Stomach (tissue), 4 donors: ENCODE measurements around the gene DDX39B.

Experiments used
- POLR2A ChIP-seq, 4 donors: fragments of 450-650 bp; IDR thresholded peaks; one replicate each; pipeline ENCODE4 v1.6.1; 2016; ENCODE audit warnings: antibody characterized with exemption in 4 of 4, control low read depth in 2 of 4, mild to moderate bottlenecking in 1 of 4, moderate library complexity in 1 of 4
- POLR2AphosphoS5 ChIP-seq, 3 donors: sonication (generic); formaldehyde crosslinking; IDR thresholded peaks; one replicate each; pipeline ENCODE4 v1.6.1; 2016; ENCODE audit warnings: antibody characterized with exemption in 3 of 3
- TF ChIP-seq, protein P1 (sequence below), 7 experiments: fragments of 450-650 bp in 4 of 7; fragments of 200-600 bp in 3 of 7; sonication (generic) in 3 of 7; IDR thresholded peaks; one replicate each; pipeline ENCODE4 v1.5.1; 2016 to 2019; ENCODE audit warnings: antibody characterized with exemption in 7 of 7, control low read depth in 2 of 7, mild to moderate bottlenecking in 1 of 7

DNA sequence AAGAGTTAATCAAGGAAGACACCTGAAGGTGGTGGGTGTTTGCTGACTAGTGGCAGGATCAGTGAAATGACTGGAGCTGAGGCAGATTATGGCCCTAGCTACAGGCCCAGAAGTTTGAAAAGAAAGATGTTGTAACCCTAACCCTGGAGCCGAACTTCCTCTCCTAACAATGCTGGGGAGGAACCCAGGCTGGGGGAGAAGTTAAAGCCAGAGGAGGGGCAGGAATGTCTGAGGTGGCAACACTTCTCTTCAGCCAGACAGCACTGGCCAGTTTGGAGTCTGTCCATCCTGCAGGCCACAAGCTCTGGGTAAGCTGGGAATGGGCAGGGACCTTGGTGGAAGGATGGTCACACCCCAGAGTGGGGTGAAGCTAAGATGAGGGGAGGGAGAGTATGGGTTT is 44.2 kb upstream of the DDX39B start, which contains the start of gene LST1:
- TF ChIP-seq, protein P1, sequence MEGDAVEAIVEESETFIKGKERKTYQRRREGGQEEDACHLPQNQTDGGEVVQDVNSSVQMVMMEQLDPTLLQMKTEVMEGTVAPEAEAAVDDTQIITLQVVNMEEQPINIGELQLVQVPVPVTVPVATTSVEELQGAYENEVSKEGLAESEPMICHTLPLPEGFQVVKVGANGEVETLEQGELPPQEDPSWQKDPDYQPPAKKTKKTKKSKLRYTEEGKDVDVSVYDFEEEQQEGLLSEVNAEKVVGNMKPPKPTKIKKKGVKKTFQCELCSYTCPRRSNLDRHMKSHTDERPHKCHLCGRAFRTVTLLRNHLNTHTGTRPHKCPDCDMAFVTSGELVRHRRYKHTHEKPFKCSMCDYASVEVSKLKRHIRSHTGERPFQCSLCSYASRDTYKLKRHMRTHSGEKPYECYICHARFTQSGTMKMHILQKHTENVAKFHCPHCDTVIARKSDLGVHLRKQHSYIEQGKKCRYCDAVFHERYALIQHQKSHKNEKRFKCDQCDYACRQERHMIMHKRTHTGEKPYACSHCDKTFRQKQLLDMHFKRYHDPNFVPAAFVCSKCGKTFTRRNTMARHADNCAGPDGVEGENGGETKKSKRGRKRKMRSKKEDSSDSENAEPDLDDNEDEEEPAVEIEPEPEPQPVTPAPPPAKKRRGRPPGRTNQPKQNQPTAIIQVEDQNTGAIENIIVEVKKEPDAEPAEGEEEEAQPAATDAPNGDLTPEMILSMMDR (IDR thresholded peaks at IDR 0.05) = no peak
- TF ChIP-seq POLR2A (IDR thresholded peaks at IDR 0.05) = no peak
- TF ChIP-seq POLR2AphosphoS5 (IDR thresholded peaks at IDR 0.05) = no peak
